ENCODE measurements around the gene SEPHS2.
"Not testable (repeated sequence)": the region's sequence is repeated elsewhere in the genome, so short reads cannot be mapped to it uniquely, and the experiment has no call there.

Gene SEPHS2

GRCh38 chr16:30445408-30446202 is at the start of gene SEPHS2:
SEPHS2 (minus strand) TSS chr16:30445874; CDS start chr16:30445727, 147 bp downstream.
- peak; percentile 91 for DNase-seq

GRCh38 chr16:30494709-30495108 is 49.0 kb upstream of the SEPHS2 start:
- DNase-seq = no peak

GRCh38 chr16:30493941-30494488 is 48.3 kb upstream of the SEPHS2 start:
- DNase-seq = no peak

GRCh38 chr16:30491744-30492308 is 46.2 kb upstream of the SEPHS2 start:
- DNase-seq = no peak

- DNase-seq = no peak
Observed at GRCh38 chr16:30491229-30491628, 45.6 kb upstream of the SEPHS2 start.

- DNase-seq = no peak
Observed at GRCh38 chr16:30490210-30490609, 44.5 kb upstream of the SEPHS2 start.

- no peak for DNase-seq
Observed at GRCh38 chr16:30488764-30489605, 43.3 kb upstream of the SEPHS2 start.

- DNase-seq = no peak
Observed at GRCh38 chr16:30485818-30486436, 40.3 kb upstream of the SEPHS2 start.

GRCh38 chr16:30484887-30485286 is 39.2 kb upstream of the SEPHS2 start:
- no peak for DNase-seq

- no peak for DNase-seq
Observed at GRCh38 chr16:30482366-30482765, 36.7 kb upstream of the SEPHS2 start.

GRCh38 chr16:30481381-30481780 is 35.7 kb upstream of the SEPHS2 start:
- DNase-seq = no peak

- no peak for DNase-seq
Observed at GRCh38 chr16:30478766-30479478, 33.2 kb upstream of the SEPHS2 start.

GRCh38 chr16:30477773-30478172 is 32.1 kb upstream of the SEPHS2 start:
- not testable (repeated sequence) for DNase-seq

- no peak for DNase-seq
Observed at GRCh38 chr16:30476991-30477390, 31.3 kb upstream of the SEPHS2 start.

- no peak for DNase-seq
Observed at GRCh38 chr16:30474684-30475083, 29.0 kb upstream of the SEPHS2 start.

- DNase-seq = no peak
Observed at GRCh38 chr16:30474074-30474452, 28.4 kb upstream of the SEPHS2 start.

- DNase-seq = peak; percentile 58
Observed at GRCh38 chr16:30473231-30474073, 27.8 kb upstream of the SEPHS2 start.

GRCh38 chr16:30472328-30472942 is 26.8 kb upstream of the SEPHS2 start, which contains the start of gene ITGAL:
ITGAL (plus strand) TSS chr16:30472742; CDS start chr16:30472838, 96 bp downstream.
- DNase-seq = peak; percentile 89

- DNase-seq = no peak
Observed at GRCh38 chr16:30470632-30470995, 24.9 kb upstream of the SEPHS2 start.

- DNase-seq = no peak
Observed at GRCh38 chr16:30470170-30470512, 24.5 kb upstream of the SEPHS2 start.

- no peak for DNase-seq
Observed at GRCh38 chr16:30464078-30464477, 18.4 kb upstream of the SEPHS2 start.

Data from NK-92 treated with Interleukin-12 subunit alpha and Interleukin-12 subunit beta, amount 100 ng/mL, for 24 hours (cell line).